Trophoblast cell (in vitro differentiated cells and primary cell): Measurements from ENCODE around the gene EPOP.

ENCODE experiments used
- DNase-seq, 2 donors: peaks; one replicate each; pipeline ENCODE4 v3.0.0-alpha.2; 2016
- H2AFZ ChIP-seq: 2 replicates; pipeline ENCODE4 v1.6.1; 2013; ENCODE audit warnings: low read length, moderate library complexity, mild to moderate bottlenecking; ENCODE audit not compliant: insufficient read depth, poor library complexity
- H2AK5ac ChIP-seq: 2 replicates; pipeline ENCODE4 v1.6.1; 2013; ENCODE audit warnings: mild to moderate bottlenecking, low read length
- H2BK120ac ChIP-seq: 2 replicates; pipeline ENCODE4 v1.6.1; 2013; ENCODE audit warnings: low read length, mild to moderate bottlenecking, moderate library complexity; ENCODE audit not compliant: insufficient read depth, poor library complexity
- H2BK12ac ChIP-seq: 2 replicates; pipeline ENCODE4 v1.6.1; 2013; ENCODE audit warnings: mild to moderate bottlenecking, low read length, moderate library complexity
- H2BK5ac ChIP-seq: 2 replicates; pipeline ENCODE4 v1.6.1; 2013; ENCODE audit warnings: low read length, low read depth, moderate library complexity, mild to moderate bottlenecking; ENCODE audit not compliant: poor library complexity
- H3K14ac ChIP-seq: 2 replicates; pipeline ENCODE4 v1.6.1; 2013; ENCODE audit warnings: mild to moderate bottlenecking, low read length
- H3K18ac ChIP-seq: 2 replicates; pipeline ENCODE4 v1.6.1; 2013; ENCODE audit warnings: mild to moderate bottlenecking, low read length
- H3K23ac ChIP-seq: 2 replicates; pipeline ENCODE4 v1.6.1; 2013; ENCODE audit warnings: low read length
- H3K27ac ChIP-seq: 2 replicates; pipeline ENCODE4 v1.5.1; 2013; ENCODE audit warnings: low read depth, mild to moderate bottlenecking, inconsistent platforms, low read length, moderate library complexity
- H3K27me3 ChIP-seq: 2 replicates; pipeline ENCODE4 v1.6.1; 2013; ENCODE audit warnings: inconsistent platforms, mild to moderate bottlenecking, low read length, moderate library complexity; ENCODE audit not compliant: insufficient read depth
- H3K36me3 ChIP-seq, 2 experiments: 1 replicate in 1 of 2; 2 replicates in 1 of 2; pipeline ENCODE4 v1.6.1; 2013; ENCODE audit warnings: low read length in 2 of 2, mild to moderate bottlenecking in 2 of 2, moderate library complexity in 1 of 2; ENCODE audit not compliant: insufficient read depth in 2 of 2, control insufficient read depth in 1 of 2
- H3K4ac ChIP-seq: 2 replicates; pipeline ENCODE4 v1.6.1; 2013; ENCODE audit warnings: low read depth, mild to moderate bottlenecking, low read length, moderate library complexity
- H3K4me1 ChIP-seq, 2 experiments: 1 replicate in 1 of 2; 2 replicates in 1 of 2; pipeline ENCODE4 v1.6.1; 2013; ENCODE audit warnings: low read length in 2 of 2, mild to moderate bottlenecking in 2 of 2, moderate library complexity in 1 of 2; ENCODE audit not compliant: insufficient read depth in 2 of 2, control insufficient read depth in 1 of 2
- H3K4me2 ChIP-seq: 2 replicates; pipeline ENCODE4 v1.6.1; 2013; ENCODE audit warnings: inconsistent platforms, mild to moderate bottlenecking, low read length, moderate library complexity
- H3K4me3 ChIP-seq: 2 replicates; pipeline ENCODE4 v1.5.1; 2013; ENCODE audit warnings: mild to moderate bottlenecking, low read depth, low read length, inconsistent platforms
- H3K79me1 ChIP-seq: one replicate; pipeline ENCODE4 v1.6.1; 2013; ENCODE audit warnings: low read length
- H3K79me2 ChIP-seq: 2 replicates; pipeline ENCODE4 v1.6.1; 2013; ENCODE audit warnings: low read length, mild to moderate bottlenecking; ENCODE audit not compliant: control insufficient read depth, insufficient read depth, poor library complexity
- H3K9ac ChIP-seq: 2 replicates; pipeline ENCODE4 v1.6.1; 2013; ENCODE audit warnings: mild to moderate bottlenecking, low read length
- H3K9me3 ChIP-seq: 2 replicates; pipeline ENCODE4 v1.6.1; 2013; ENCODE audit warnings: low read depth, mild to moderate bottlenecking, control low read depth, inconsistent platforms, low read length; ENCODE audit not compliant: insufficient read depth
- H4K12ac ChIP-seq: 2 replicates; pipeline ENCODE4 v1.6.1; 2013; ENCODE audit warnings: low read depth, mild to moderate bottlenecking, low read length, moderate library complexity
- H4K8ac ChIP-seq: 2 replicates; pipeline ENCODE4 v1.6.1; 2013; ENCODE audit warnings: low read depth, mild to moderate bottlenecking, low read length, moderate library complexity
- H4K91ac ChIP-seq: one replicate; pipeline ENCODE4 v1.6.1; 2013; ENCODE audit warnings: low read depth, mild to moderate bottlenecking, low read length, moderate library complexity
- WGBS: extraction: QIAGEN DNeasy Blood & Tissue Kit; methylation state at CpG from one replicate; pipeline ENCODE4 v1.1.7; 2013; ENCODE audit warnings: missing lambda C conversion rate; ENCODE audit not compliant: insufficient read length, insufficient coverage; ENCODE audit errors: extremely low coverage; 5-methylcytosine and 5-hydroxymethylcytosine counted together

Gene EPOP

GRCh38 chr17:38673707-38674013, 1.1 kb downstream of the EPOP start:
- Histone ChIP-seq H3K79me2 (no peaks in the 10 kb centered on the region), H2BK5ac (no peak overlapping the region), H3K27me3 (peaks cover 64% of the 10 kb centered on the region), H3K9me3 (no peaks in the 10 kb centered on the region), H3K18ac (no peak overlapping the region), H3K14ac (no peak overlapping the region), H2BK120ac (no peak overlapping the region), H2AK5ac (no peak overlapping the region), H3K9ac (no peak overlapping the region), H3K4ac (no peak overlapping the region), H4K8ac (no peak overlapping the region), H4K12ac (no peak overlapping the region), H4K91ac (no peak overlapping the region), H2AFZ (peak overlapping the region; percentile 17), H3K4me2 (peak overlapping the region; percentile 88), H3K4me1 (peaks cover 12 to 13% of the 10 kb centered on the region in 2 experiments), H2BK12ac (no peak overlapping the region), H3K36me3 (no peaks in the 10 kb centered on the region), H3K27ac (no peak overlapping the region), H3K23ac (no peak overlapping the region), H3K4me3 (no peak overlapping the region), H3K79me1 (no peaks in the 10 kb centered on the region)
- DNase-seq: peak; percentile 12 to 65
- no CpG with 5 or more reads among the region's 41 CpGs for WGBS

GRCh38 chr17:38672788-38673706, 1.7 kb downstream of the EPOP start:
- Histone ChIP-seq H4K91ac (no peak overlapping the region), H3K18ac (no peak overlapping the region), H3K14ac (no peak overlapping the region), H2BK12ac (no peak overlapping the region), H2AFZ (no peak overlapping the region), H3K36me3 (no peaks in the 10 kb centered on the region), H3K4me2 (peak overlapping the region; percentile 88), H2BK120ac (no peak overlapping the region), H3K79me2 (no peaks in the 10 kb centered on the region), H3K27me3 (peaks cover 68% of the 10 kb centered on the region), H2AK5ac (no peak overlapping the region), H3K4ac (no peak overlapping the region), H3K9me3 (no peaks in the 10 kb centered on the region), H3K27ac (no peak overlapping the region), H3K4me3 (no peak overlapping the region), H4K8ac (no peak overlapping the region), H3K79me1 (no peaks in the 10 kb centered on the region), H3K4me1 (peaks cover 12 to 13% of the 10 kb centered on the region in 2 experiments), H3K9ac (no peak overlapping the region), H4K12ac (no peak overlapping the region), H3K23ac (no peak overlapping the region), H2BK5ac (no peak overlapping the region)
- no CpG with 5 or more reads among the region's 46 CpGs for WGBS
- no peak for DNase-seq

GRCh38 chr17:38671939-38672720, 2.6 kb downstream of the EPOP start:
- Histone ChIP-seq H3K4me3 (no peak overlapping the region), H2AK5ac (no peak overlapping the region), H3K4ac (no peak overlapping the region), H4K12ac (no peak overlapping the region), H3K27ac (no peak overlapping the region), H3K14ac (no peak overlapping the region), H2AFZ (no peak overlapping the region), H4K91ac (no peak overlapping the region), H2BK120ac (no peak overlapping the region), H4K8ac (no peak overlapping the region), H3K79me2 (no peaks in the 10 kb centered on the region), H2BK12ac (no peak overlapping the region), H3K27me3 (peaks cover 68% of the 10 kb centered on the region), H3K4me1 (peaks cover 12 to 13% of the 10 kb centered on the region in 2 experiments), H2BK5ac (no peak overlapping the region), H3K9ac (peak overlapping the region; percentile 14), H3K18ac (no peak overlapping the region), H3K36me3 (no peaks in the 10 kb centered on the region), H3K79me1 (no peaks in the 10 kb centered on the region), H3K4me2 (peak overlapping the region; percentile 13), H3K23ac (no peak overlapping the region), H3K9me3 (no peaks in the 10 kb centered on the region)
- DNase-seq: no peak
- WGBS: no CpG with 5 or more reads among the region's 12 CpGs

- Histone ChIP-seq H3K4ac (no peak overlapping the region), H3K4me2 (no peak overlapping the region), H2AFZ (no peak overlapping the region), H3K36me3 (no peaks in the 10 kb centered on the region), H2BK120ac (no peak overlapping the region), H3K18ac (no peak overlapping the region), H3K27ac (no peak overlapping the region), H3K9me3 (no peaks in the 10 kb centered on the region), H3K79me1 (no peaks in the 10 kb centered on the region), H3K27me3 (peaks cover 55% of the 10 kb centered on the region), H4K91ac (no peak overlapping the region), H3K4me1 (peaks cover 5 to 8% of the 10 kb centered on the region in 2 experiments), H4K8ac (no peak overlapping the region), H3K79me2 (no peaks in the 10 kb centered on the region), H3K14ac (no peak overlapping the region), H2AK5ac (no peak overlapping the region), H2BK12ac (no peak overlapping the region), H2BK5ac (no peak overlapping the region), H4K12ac (no peak overlapping the region), H3K4me3 (no peak overlapping the region), H3K9ac (no peak overlapping the region), H3K23ac (no peak overlapping the region)
- DNase-seq: no peak
- WGBS: no CpG with 5 or more reads among the region's 6 CpGs
Measured at GRCh38 chr17:38669520-38669919, 5.2 kb downstream of the EPOP start.
